SJSA1 (cell line): ENCODE measurements around the gene VASN. TPM values are rescaled to one million over a fixed set of nuclear protein-coding genes. Genes with fewer than 3 reads are reported as not detected.
A peak's percentile ranks its signal among the peaks of the same experiment; 100 is the strongest.

ENCODE experiments used
- DNase-seq, 2 experiments: peaks; one replicate each; pipeline ENCODE4 v3.0.0-alpha.2; 2015 to 2020; ENCODE audit warnings: low spot score in 2 of 2, low read depth in 1 of 2
- H3K27ac ChIP-seq: fragments of 250-450 bp; sonication (Bioruptor Pico); 2 replicates; pipeline ENCODE4 v1.5.1; 2020; ENCODE audit warnings: mild to moderate bottlenecking, moderate library complexity
- H3K27me3 ChIP-seq: fragments of 250-450 bp; sonication (Bioruptor Pico); replicated peaks from 2 replicates; pipeline ENCODE4 v1.5.1; 2020; ENCODE audit warnings: mild to moderate bottlenecking, moderate library complexity
- H3K36me3 ChIP-seq: fragments of 250-450 bp; sonication (Bioruptor Pico); 2 replicates; pipeline ENCODE4 v1.5.1; 2020; ENCODE audit warnings: mild to moderate bottlenecking
- H3K4me1 ChIP-seq: fragments of 250-450 bp; sonication (Bioruptor Pico); replicated peaks from 2 replicates; pipeline ENCODE4 v1.6.1; 2021; ENCODE audit warnings: mild to moderate bottlenecking
- H3K4me3 ChIP-seq: fragments of 250-450 bp; sonication (Bioruptor Pico); 2 replicates; pipeline ENCODE4 v1.5.1; 2020; ENCODE audit warnings: mild to moderate bottlenecking
- H3K9me3 ChIP-seq: fragments of 250-450 bp; sonication (Bioruptor Pico); replicated peaks from 2 replicates; pipeline ENCODE4 v1.5.1; 2020; ENCODE audit warnings: mild to moderate bottlenecking
- total RNA-seq: library from RNA; depleted of rRNA; stranded (reverse); fragments of >200 nt; shearing (Covaris generic); gene quantifications from 2 replicates; pipeline ENCODE4 v1.2.3, GENCODE V29; 2014; rRNA removed

Gene VASN
- 85.4 and 93.6 TPM in 2 replicates for total RNA-seq

- H3K4me1 ChIP-seq: peaks cover 70% of the 10 kb centered on the region
- no peaks in the 10 kb centered on the region for H3K9me3 ChIP-seq
- peak within 1 kb of the TSS; percentile 60 for H3K27ac ChIP-seq
- H3K4me3 ChIP-seq: peak within 1 kb of the TSS; percentile 57
- H3K27me3 ChIP-seq: no peaks in the 10 kb centered on the region
- peaks cover 19% of the 10 kb centered on the region for H3K36me3 ChIP-seq
- peak; percentile 84 to 87 for DNase-seq
Measured at GRCh38 chr16:4371357-4372000, at the start of gene VASN. TSS of gene VASN (plus strand) at chr16:4371848. CDS start at chr16:4380878, 9,030 bp downstream.

- Histone ChIP-seq H3K4me1 (peaks cover 13% of the 10 kb centered on the region), H3K27me3 (no peaks in the 10 kb centered on the region), H3K9me3 (no peaks in the 10 kb centered on the region)
Measured at GRCh38 chr16:4322121-4323052, 49.3 kb upstream of the VASN start.

GRCh38 chr16:4323071-4323844, 48.4 kb upstream of the VASN start:
- Histone ChIP-seq H3K4me1 (peaks cover 11% of the 10 kb centered on the region), H3K4me3 (no peak overlapping the region), H3K9me3 (no peaks in the 10 kb centered on the region), H3K27ac (no peak overlapping the region), H3K36me3 (no peaks in the 10 kb centered on the region), H3K27me3 (no peaks in the 10 kb centered on the region)
- DNase-seq: no peak

More at GRCh38 chr16:4322121-4323052, 49.3 kb upstream of the VASN start:
- Histone ChIP-seq H3K27ac (no peak overlapping the region), H3K36me3 (no peaks in the 10 kb centered on the region), H3K4me3 (no peak overlapping the region)
- DNase-seq: no peak

GRCh38 chr16:4323845-4324488, 47.7 kb upstream of the VASN start:
- no peaks in the 10 kb centered on the region for H3K9me3 ChIP-seq
- no peak overlapping the region for H3K27ac ChIP-seq
- peaks cover 18% of the 10 kb centered on the region for H3K4me1 ChIP-seq
- no peak overlapping the region for H3K4me3 ChIP-seq
- no peak for DNase-seq
- H3K27me3 ChIP-seq: no peaks in the 10 kb centered on the region
- H3K36me3 ChIP-seq: no peaks in the 10 kb centered on the region

- DNase-seq: no peak
- Histone ChIP-seq H3K4me1 (peaks cover 25% of the 10 kb centered on the region), H3K36me3 (no peaks in the 10 kb centered on the region), H3K9me3 (no peaks in the 10 kb centered on the region), H3K4me3 (no peak overlapping the region), H3K27me3 (no peaks in the 10 kb centered on the region), H3K27ac (no peak overlapping the region)
Measured at GRCh38 chr16:4324492-4325252, 47.0 kb upstream of the VASN start.

GRCh38 chr16:4325253-4325758, 46.3 kb upstream of the VASN start:
- H3K27ac ChIP-seq: no peak overlapping the region
- H3K9me3 ChIP-seq: no peaks in the 10 kb centered on the region
- H3K4me1 ChIP-seq: peaks cover 28% of the 10 kb centered on the region
- no peak for DNase-seq
- H3K4me3 ChIP-seq: no peak overlapping the region
- no peaks in the 10 kb centered on the region for H3K27me3 ChIP-seq
- no peaks in the 10 kb centered on the region for H3K36me3 ChIP-seq

- no peak for DNase-seq
- no peaks in the 10 kb centered on the region for H3K36me3 ChIP-seq
- no peaks in the 10 kb centered on the region for H3K27me3 ChIP-seq
- no peak overlapping the region for H3K27ac ChIP-seq
- H3K4me1 ChIP-seq: peaks cover 28% of the 10 kb centered on the region
- H3K4me3 ChIP-seq: no peak overlapping the region
- no peaks in the 10 kb centered on the region for H3K9me3 ChIP-seq
Measured at GRCh38 chr16:4327386-4328045, 44.1 kb upstream of the VASN start.

- no peak overlapping the region for H3K27ac ChIP-seq
- no peaks in the 10 kb centered on the region for H3K36me3 ChIP-seq
- DNase-seq: peak; percentile 17 to 64
Measured at GRCh38 chr16:4328046-4328781, 43.4 kb upstream of the VASN start.

GRCh38 chr16:4328782-4329775, 42.6 kb upstream of the VASN start:
- H3K9me3 ChIP-seq: no peaks in the 10 kb centered on the region
- H3K4me3 ChIP-seq: no peak overlapping the region
- DNase-seq: peak in 1 of 2 experiments; percentile 60
- H3K27ac ChIP-seq: no peak overlapping the region
- H3K27me3 ChIP-seq: no peaks in the 10 kb centered on the region
- peaks cover 26% of the 10 kb centered on the region for H3K4me1 ChIP-seq
- no peaks in the 10 kb centered on the region for H3K36me3 ChIP-seq

More at GRCh38 chr16:4328046-4328781, 43.4 kb upstream of the VASN start:
- no peak overlapping the region for H3K4me3 ChIP-seq
- H3K4me1 ChIP-seq: peaks cover 28% of the 10 kb centered on the region
- H3K27me3 ChIP-seq: no peaks in the 10 kb centered on the region
- no peaks in the 10 kb centered on the region for H3K9me3 ChIP-seq

- peaks cover 6% of the 10 kb centered on the region; the same call in 1 of the 2 replicates for H3K36me3 ChIP-seq
- peaks cover 22% of the 10 kb centered on the region for H3K4me1 ChIP-seq
- no peak overlapping the region for H3K27ac ChIP-seq
- H3K27me3 ChIP-seq: no peaks in the 10 kb centered on the region
- peak; percentile 66 to 81 for DNase-seq
- H3K4me3 ChIP-seq: no peak overlapping the region
- H3K9me3 ChIP-seq: no peaks in the 10 kb centered on the region
Measured at GRCh38 chr16:4330277-4330874, 41.3 kb upstream of the VASN start.
